CD4-positive, alpha-beta T cell treated with Interleukin-17A for 4 hours (primary cell): Measurements from ENCODE around the gene SBK2.

Source experiments
- DNase-seq: peaks from one replicate; pipeline ENCODE4 v3.0.0-alpha.2; 2020; ENCODE audit warnings: mixed read lengths

SBK2 gene

GRCh38 chr19:55530996-55531395 is 5.9 kb downstream of the SBK2 start:
- no peak for DNase-seq

- no peak for DNase-seq
Observed at GRCh38 chr19:55529636-55530234, 7.2 kb downstream of the SBK2 start.

GRCh38 chr19:55528030-55528803 is 8.7 kb downstream of the SBK2 start:
- no peak for DNase-seq

- DNase-seq: no peak
Observed at GRCh38 chr19:55527197-55528029, 9.5 kb downstream of the SBK2 start.

- no peak for DNase-seq
Observed at GRCh38 chr19:55526216-55527196, 10.4 kb downstream of the SBK2 start.

- DNase-seq: no peak
Observed at GRCh38 chr19:55525289-55526101, 11.4 kb downstream of the SBK2 start.

GRCh38 chr19:55520691-55521292 is 16.1 kb downstream of the SBK2 start:
- no peak for DNase-seq

- DNase-seq: no peak
Observed at GRCh38 chr19:55519451-55520311, 17.3 kb downstream of the SBK2 start.

GRCh38 chr19:55516878-55517620 is 19.9 kb downstream of the SBK2 start:
- DNase-seq: peak; percentile 92

GRCh38 chr19:55508120-55508519 is 28.8 kb downstream of the SBK2 start:
- no peak for DNase-seq

- no peak for DNase-seq
Observed at GRCh38 chr19:55504981-55505380, 32.0 kb downstream of the SBK2 start.

GRCh38 chr19:55504252-55504603 is 32.7 kb downstream of the SBK2 start:
- DNase-seq: no peak

GRCh38 chr19:55503502-55504251 is 33.3 kb downstream of the SBK2 start:
- DNase-seq: peak; percentile 95

GRCh38 chr19:55503157-55503501 is 33.8 kb downstream of the SBK2 start:
- DNase-seq: no peak

- no peak for DNase-seq
Observed at GRCh38 chr19:55502197-55502952, 34.6 kb downstream of the SBK2 start.

GRCh38 chr19:55500368-55500952 is 36.5 kb downstream of the SBK2 start:
- no peak for DNase-seq

- DNase-seq: no peak
Observed at GRCh38 chr19:55498246-55498840, 38.6 kb downstream of the SBK2 start.
